HEK293 (cell line): ENCODE data around the gene SBNO2.

Experiments used
- KLF8 ChIP-seq: fragments of 450-650 bp; formaldehyde crosslinking; IDR thresholded peaks from 2 replicates; pipeline ENCODE4 v1.5.1; 2016; ENCODE audit warnings: missing biosample characterization, missing genetic modification characterization
- PATZ1 ChIP-seq: fragments of 450-650 bp; formaldehyde crosslinking; IDR thresholded peaks from 2 replicates; pipeline ENCODE4 v1.5.1; 2016; ENCODE audit warnings: missing biosample characterization, missing genetic modification characterization
- PRDM2 ChIP-seq: fragments of 450-650 bp; formaldehyde crosslinking; IDR thresholded peaks from 2 replicates; pipeline ENCODE4 v1.5.1; 2016; ENCODE audit warnings: missing biosample characterization, missing genetic modification characterization, borderline replicate concordance
- SALL2 ChIP-seq: fragments of 450-650 bp; formaldehyde crosslinking; IDR thresholded peaks from 2 replicates; pipeline ENCODE4 v1.5.0; 2017; ENCODE audit warnings: missing biosample characterization, mild to moderate bottlenecking, missing genetic modification characterization, borderline replicate concordance
- TSHZ1 ChIP-seq: fragments of 450-650 bp; formaldehyde crosslinking; IDR thresholded peaks from 2 replicates; pipeline ENCODE4 v1.5.1; 2016; ENCODE audit warnings: missing biosample characterization, missing genetic modification characterization, borderline replicate concordance
- YY1 ChIP-seq: fragments of 450-650 bp; formaldehyde crosslinking; IDR thresholded peaks from 2 replicates; pipeline ENCODE4 v1.5.1; 2018; ENCODE audit warnings: missing biosample characterization, missing genetic modification characterization
- ZBTB11 ChIP-seq: fragments of 450-650 bp; formaldehyde crosslinking; conservative IDR thresholded peaks from 2 replicates; pipeline ENCODE4 v1.5.1; 2016; ENCODE audit warnings: low read depth, missing biosample characterization, missing genetic modification characterization
- ZNF132 ChIP-seq: fragments of 450-650 bp; formaldehyde crosslinking; IDR thresholded peaks from 2 replicates; pipeline ENCODE4 v1.5.1; 2017; ENCODE audit warnings: missing biosample characterization, missing genetic modification characterization, borderline replicate concordance
- ZNF26 ChIP-seq: fragments of 450-650 bp; formaldehyde crosslinking; IDR thresholded peaks from 2 replicates; pipeline ENCODE4 v1.5.1; 2016; ENCODE audit warnings: missing biosample characterization, missing genetic modification characterization
- ZNF311 ChIP-seq: fragments of 450-650 bp; formaldehyde crosslinking; IDR thresholded peaks from 2 replicates; pipeline ENCODE4 v1.5.1; 2017; ENCODE audit warnings: missing biosample characterization, missing genetic modification characterization, borderline replicate concordance
- ZNF335 ChIP-seq: fragments of 450-650 bp; formaldehyde crosslinking; conservative IDR thresholded peaks from 2 replicates; pipeline ENCODE4 v1.5.1; 2016; ENCODE audit warnings: missing biosample characterization, missing genetic modification characterization
- ZNF341 ChIP-seq: fragments of 450-650 bp; formaldehyde crosslinking; IDR thresholded peaks from 2 replicates; pipeline ENCODE4; 2016; ENCODE audit warnings: low read depth, missing biosample characterization, missing genetic modification characterization
- ZNF366 ChIP-seq: fragments of 450-650 bp; formaldehyde crosslinking; conservative IDR thresholded peaks from 2 replicates; pipeline ENCODE4 v1.5.1; 2016; ENCODE audit warnings: missing biosample characterization, missing genetic modification characterization
- ZNF423 ChIP-seq: fragments of 450-650 bp; formaldehyde crosslinking; IDR thresholded peaks from 2 replicates; pipeline ENCODE4 v1.5.1; 2016; ENCODE audit warnings: missing biosample characterization, missing genetic modification characterization
- ZNF580 ChIP-seq: fragments of 450-650 bp; formaldehyde crosslinking; IDR thresholded peaks from 2 replicates; pipeline ENCODE4 v1.5.1; 2016; ENCODE audit warnings: missing biosample characterization, missing genetic modification characterization
- ZNF624 ChIP-seq: fragments of 450-650 bp; formaldehyde crosslinking; IDR thresholded peaks from 2 replicates; pipeline ENCODE4 v1.5.1; 2017; ENCODE audit warnings: missing biosample characterization, missing genetic modification characterization
- ZNF639 ChIP-seq: fragments of 450-650 bp; formaldehyde crosslinking; IDR thresholded peaks from 2 replicates; pipeline ENCODE4 v1.5.1; 2016; ENCODE audit warnings: missing biosample characterization, missing genetic modification characterization
- ZNF837 ChIP-seq: fragments of 450-650 bp; formaldehyde crosslinking; IDR thresholded peaks from 2 replicates; pipeline ENCODE4 v1.5.1; 2016; ENCODE audit warnings: missing biosample characterization, missing genetic modification characterization
- ZNF843 ChIP-seq: fragments of 450-650 bp; formaldehyde crosslinking; IDR thresholded peaks from 2 replicates; pipeline ENCODE4 v1.5.1; 2016; ENCODE audit warnings: missing biosample characterization, missing genetic modification characterization

The SBNO2 gene

GRCh38 chr19:1105008-1105872, 68.8 kb downstream of the SBNO2 start (continued):
- TF ChIP-seq PRDM2, result no peak
- peak; percentile 40 for TF ChIP-seq KLF8
- no peak for TF ChIP-seq TSHZ1 (tag by site-specific recombination)
- no peak for TF ChIP-seq ZNF26 (tag by site-specific recombination)
- no peak for TF ChIP-seq ZNF843 (tag by site-specific recombination)
- TF ChIP-seq ZNF311 (tag by site-specific recombination), result no peak
- TF ChIP-seq ZNF132 (tag by site-specific recombination), result no peak
- no peak for TF ChIP-seq YY1
- TF ChIP-seq ZBTB11 (tag by site-specific recombination), result 0 out of 2 replicates have a peak, but pooled peaks have one; percentile 28
- peak; percentile 59 for TF ChIP-seq PATZ1 (tag by site-specific recombination)
- no peak for TF ChIP-seq ZNF341 (tag by site-specific recombination)
- TF ChIP-seq ZNF335 (tag by site-specific recombination), result peak; percentile 13; the same call in 1 of the 2 replicates
- no peak for TF ChIP-seq ZNF423 (tag by site-specific recombination)
- no peak for TF ChIP-seq ZNF639 (tag by site-specific recombination)
- no peak for TF ChIP-seq ZNF366
- no peak for TF ChIP-seq ZNF624 (tag by site-specific recombination)
- no peak for TF ChIP-seq SALL2 (tag by site-specific recombination)
- no peak for TF ChIP-seq ZNF837 (tag by site-specific recombination)
- no peak for TF ChIP-seq ZNF580 (tag by site-specific recombination)
